ENCODE data around the gene ADGRD2. TPM values are rescaled to one million over a fixed set of nuclear protein-coding genes. Genes with fewer than 3 reads are reported as not detected.

The ADGRD2 gene
- total and polyA plus RNA-seq, 2 of the 13 experiments (the other 11 are each of a cell fraction or from before 2014, with no cell fraction given): not detected

- peak; percentile 81 for TF ChIP-seq ZNF768 (CRISPR knock-in tag; IDR thresholded peaks at IDR 0.05)
- peak; percentile 79 for TF ChIP-seq ZMYM3 (CRISPR knock-in tag; IDR thresholded peaks at IDR 0.05)
- no peak for TF ChIP-seq TFDP1 (CRISPR knock-in tag; IDR thresholded peaks at IDR 0.05; ENCODE audit: borderline replicate concordance)
- no peak for TF ChIP-seq FLYWCH1 (CRISPR knock-in tag; IDR thresholded peaks at IDR 0.05)
- no peak for TF ChIP-seq ZNF343 (CRISPR knock-in tag; IDR thresholded peaks at IDR 0.05)
- TF ChIP-seq HNRNPH1 (optimal IDR thresholded peaks at IDR 0.05; ENCODE audit: low read depth, low read length): no peak
- no peak for TF ChIP-seq ZNF550 (CRISPR knock-in tag; IDR thresholded peaks at IDR 0.05; ENCODE audit: borderline replicate concordance)
- TF ChIP-seq SPEN (CRISPR knock-in tag; IDR thresholded peaks at IDR 0.05; ENCODE audit: low read depth): peak; percentile 81
- TF ChIP-seq FOXK1 (CRISPR knock-in tag; IDR thresholded peaks at IDR 0.05; ENCODE audit: borderline replicate concordance, low read depth): peak; percentile 38; the same call in 1 of the 2 replicates
- TF ChIP-seq IRF2 (CRISPR knock-in tag; IDR thresholded peaks at IDR 0.05): peak; percentile 36; the same call in 1 of the 2 replicates
- no peak; the same call in 1 of the 2 replicates for TF ChIP-seq ZNF589 (CRISPR knock-in tag; conservative IDR thresholded peaks at IDR 0.05)
- peak; percentile 91 for TF ChIP-seq PHF8 (CRISPR knock-in tag; IDR thresholded peaks at IDR 0.05)
- no peak for TF ChIP-seq ARID2 (CRISPR knock-in tag; IDR thresholded peaks at IDR 0.05; ENCODE audit: borderline replicate concordance)
- TF ChIP-seq RXRA (CRISPR knock-in tag; IDR thresholded peaks at IDR 0.05): 0 out of 2 replicates have a peak, but pooled peaks have one; percentile 26
- no peak for TF ChIP-seq ZSCAN12 (CRISPR knock-in tag; IDR thresholded peaks at IDR 0.05)
- no peak for TF ChIP-seq ZNF556 (CRISPR knock-in tag; IDR thresholded peaks at IDR 0.05; ENCODE audit: borderline replicate concordance)
- no peak for TF ChIP-seq NCOR1 (IDR thresholded peaks at IDR 0.05; ENCODE audit: borderline replicate concordance, low read length)
- no peak for TF ChIP-seq ZNF557 (CRISPR knock-in tag; IDR thresholded peaks at IDR 0.05)
- no peak for TF ChIP-seq GRHL1 (CRISPR knock-in tag; conservative IDR thresholded peaks at IDR 0.05)
- TF ChIP-seq BCL6 (CRISPR knock-in tag; IDR thresholded peaks at IDR 0.05): peak; percentile 47; the same call in 1 of the 2 replicates
- TF ChIP-seq ZNF792 (CRISPR knock-in tag; IDR thresholded peaks at IDR 0.05): 0 out of 2 replicates have a peak, but pooled peaks have one; percentile 52
- TF ChIP-seq HDAC2 (CRISPR knock-in tag; IDR thresholded peaks at IDR 0.05): peak; percentile 44; the same call in 1 of the 2 replicates
- TF ChIP-seq ZNF225 (CRISPR knock-in tag; IDR thresholded peaks at IDR 0.05): peak; percentile 70; the same call in 1 of the 2 replicates
- TF ChIP-seq DNMT3B (CRISPR knock-in tag; conservative IDR thresholded peaks at IDR 0.05): peak; percentile 61; the same call in 1 of the 2 replicates
- no peak for TF ChIP-seq MEIS2 (CRISPR knock-in tag; IDR thresholded peaks at IDR 0.05)
- peak; percentile 74 for TF ChIP-seq ZC3H13 (CRISPR knock-in tag; IDR thresholded peaks at IDR 0.05)
- TF ChIP-seq ZNF496 (CRISPR knock-in tag; IDR thresholded peaks at IDR 0.05; ENCODE audit: insufficient replicate concordance): no peak
Measured at GRCh38 chr9:124506931-124507879, 57.0 kb downstream of the ADGRD2 start, which contains the start of gene NR5A1 (continued).

All from HepG2 (cell line).